ENCODE results near the gene STK24.

The STK24 gene

GRCh38 chr13:98536729-98537128 lies 40.2 kb downstream of the STK24 start:
- no peak overlapping the region for H3K27ac ChIP-seq
- TF ChIP-seq CTCF (IDR thresholded peaks at IDR 0.05) = no peak

GRCh38 chr13:98535501-98536354 lies 41.2 kb downstream of the STK24 start:
- no peak for TF ChIP-seq CTCF (IDR thresholded peaks at IDR 0.05)
- H3K27ac ChIP-seq = peak overlapping the region; percentile 48

- TF ChIP-seq ZFX (IDR thresholded peaks at IDR 0.05; ENCODE audit: borderline replicate concordance) = no peak
- no peak for TF ChIP-seq CTCF (IDR thresholded peaks at IDR 0.05)
- H3K27ac ChIP-seq = no peak overlapping the region
Observed at GRCh38 chr13:98534821-98535220, 42.1 kb downstream of the STK24 start.

- H3K27ac ChIP-seq = no peak overlapping the region
- TF ChIP-seq ZFX (IDR thresholded peaks at IDR 0.05; ENCODE audit: borderline replicate concordance) (no peak), CTCF (IDR thresholded peaks at IDR 0.05) (no peak)
Observed at GRCh38 chr13:98533912-98534311, 43.0 kb downstream of the STK24 start.

GRCh38 chr13:98532254-98532653 lies 44.7 kb downstream of the STK24 start:
- H3K27ac ChIP-seq = no peak overlapping the region
- TF ChIP-seq CTCF (IDR thresholded peaks at IDR 0.05) (no peak), ZFX (IDR thresholded peaks at IDR 0.05; ENCODE audit: borderline replicate concordance) (no peak)

GRCh38 chr13:98530217-98530616 lies 46.7 kb downstream of the STK24 start:
- TF ChIP-seq ZFX (IDR thresholded peaks at IDR 0.05; ENCODE audit: borderline replicate concordance) = no peak
- no peak for TF ChIP-seq CTCF (IDR thresholded peaks at IDR 0.05)
- H3K27ac ChIP-seq = no peak overlapping the region

GRCh38 chr13:98529171-98529570 lies 47.7 kb downstream of the STK24 start:
- no peak overlapping the region for H3K27ac ChIP-seq

More at GRCh38 chr13:98529171-98529570, 47.7 kb downstream of the STK24 start:
- no peak for TF ChIP-seq CTCF (IDR thresholded peaks at IDR 0.05)
- TF ChIP-seq ZFX (IDR thresholded peaks at IDR 0.05; ENCODE audit: borderline replicate concordance) = no peak
